NCI-H526 (cell line): ENCODE results near the gene AATK.
"Not testable (repeated sequence)": the region's sequence is repeated elsewhere in the genome, so short reads cannot be mapped to it uniquely, and the experiment has no call there.

Experiments used
- DNase-seq, 2 experiments: peaks; one replicate each; lab custom pipeline; 2025; lab: John Stamatoyannopoulos, UW

AATK gene

DNA sequence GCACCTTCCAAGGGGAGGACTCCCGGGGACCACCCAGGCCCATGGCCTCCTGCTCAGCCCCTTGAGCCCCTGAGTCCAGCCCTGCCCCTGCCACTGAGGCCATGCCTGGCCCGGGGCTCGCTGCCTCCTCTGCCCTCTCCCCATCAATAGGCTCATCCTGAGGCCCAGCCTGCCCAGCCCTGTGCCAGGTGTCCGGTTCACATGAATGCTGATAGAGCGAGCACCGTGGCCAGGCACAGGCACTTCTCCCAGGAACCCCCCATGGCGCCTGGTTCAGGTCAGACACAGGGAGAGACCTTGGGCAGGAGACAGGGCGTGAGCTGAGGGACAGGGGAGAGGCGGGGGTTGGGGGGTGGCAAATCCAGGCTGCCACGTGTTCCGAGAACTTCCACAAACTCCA is 3.5 kb downstream of the AATK start:
- DNase-seq, result no peak

GRCh38 chr17:81161972-81162371 is 4.0 kb downstream of the AATK start:
- no peak for DNase-seq

GRCh38 chr17:81161536-81161935 is 4.5 kb downstream of the AATK start:
- no peak for DNase-seq

GRCh38 chr17:81160747-81161453 is 5.1 kb downstream of the AATK start:
- DNase-seq, result no peak

- no peak for DNase-seq
Measured at GRCh38 chr17:81160306-81160705, 5.7 kb downstream of the AATK start.

- DNase-seq, result no peak
Measured at GRCh38 chr17:81159611-81160265, 6.3 kb downstream of the AATK start.

DNA sequence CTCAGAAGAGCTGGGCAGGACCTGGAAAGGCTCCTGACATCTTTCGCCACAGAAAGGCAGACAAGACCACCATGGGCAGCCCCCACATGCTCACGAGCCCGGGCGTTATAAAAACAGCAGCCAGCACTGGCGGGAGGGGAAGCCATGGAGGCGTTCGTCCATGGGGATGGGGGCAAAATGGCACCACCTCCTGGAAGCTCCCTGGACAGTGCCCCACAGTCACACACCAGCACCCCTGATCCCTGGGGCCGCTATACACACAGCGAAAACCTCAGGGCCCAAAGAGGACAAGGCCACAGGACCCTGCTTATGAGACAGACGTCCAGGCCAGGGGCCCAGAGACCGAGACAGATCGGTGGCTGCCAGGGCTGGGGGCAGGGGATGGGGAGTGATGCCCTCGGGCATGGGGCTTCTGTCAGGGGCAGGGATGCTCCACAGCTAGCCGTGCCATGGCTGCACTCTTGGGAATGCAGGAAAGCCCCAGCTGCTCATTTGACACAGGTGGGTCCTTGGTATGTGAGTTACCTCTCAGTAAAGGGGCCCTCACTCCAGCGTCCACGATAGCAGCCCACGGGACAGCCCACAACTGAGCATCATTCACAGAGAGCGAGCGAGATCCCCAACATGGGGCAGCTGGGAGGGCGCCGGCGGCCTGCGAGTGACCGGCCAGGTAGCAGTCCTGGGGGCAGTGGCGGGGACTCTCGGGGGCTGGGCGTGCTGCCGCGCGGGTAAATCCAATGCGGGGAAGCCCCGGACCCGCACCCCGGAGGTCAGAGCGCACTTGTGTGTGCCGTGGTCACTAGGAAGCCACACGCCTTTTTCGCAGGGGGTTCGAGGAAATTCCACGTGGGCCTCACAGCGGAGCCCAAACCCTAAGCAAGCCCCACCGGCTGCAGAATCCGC is 7.1 kb downstream of the AATK start:
- DNase-seq, result no peak

GRCh38 chr17:81157848-81158687 is 8.0 kb downstream of the AATK start:
- no peak for DNase-seq

DNA sequence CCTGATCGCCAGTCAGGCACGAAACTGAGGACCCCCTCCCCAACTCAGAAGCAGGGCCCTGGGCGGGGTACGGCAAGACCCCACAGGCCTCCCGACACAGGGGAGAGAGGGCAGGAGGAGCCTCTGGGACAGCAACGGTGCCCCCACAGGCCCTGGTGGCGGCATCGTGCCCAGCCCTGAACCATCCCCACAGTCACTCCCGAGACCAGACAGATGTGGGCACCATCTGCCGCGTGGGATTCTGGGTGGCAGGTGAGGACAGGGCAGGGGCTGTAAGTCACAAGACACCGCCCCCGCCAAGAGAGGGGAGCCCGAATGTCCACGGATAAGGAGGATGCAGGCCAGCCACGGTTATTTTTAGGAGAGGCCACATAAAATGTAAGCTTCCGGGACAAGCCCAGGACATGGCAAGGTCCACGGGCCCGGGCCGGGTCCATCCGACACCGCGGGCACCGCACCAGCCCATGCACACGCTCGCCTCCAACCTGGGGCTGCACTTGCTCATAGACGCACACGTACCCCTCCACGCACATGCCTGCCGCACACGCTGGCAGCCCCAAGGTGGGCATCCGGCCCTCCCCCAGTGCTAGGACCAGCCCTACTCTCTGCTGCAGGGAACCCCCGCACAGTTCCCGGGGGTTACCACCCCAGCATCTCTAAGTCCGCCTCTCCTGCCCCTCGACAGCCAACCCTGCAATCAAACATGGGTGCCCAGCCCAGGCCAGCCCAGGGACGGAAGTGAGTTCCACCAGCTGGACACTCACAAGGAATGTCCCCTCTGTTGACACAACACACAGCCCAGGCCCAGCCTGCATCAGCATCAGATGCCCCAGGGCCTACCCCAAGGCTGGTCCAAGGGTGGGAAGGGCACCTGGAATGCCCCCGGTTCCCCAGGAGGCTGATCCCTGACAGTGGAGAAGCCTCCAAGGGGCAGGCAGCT is 8.9 kb downstream of the AATK start:
- DNase-seq, result no peak

DNA sequence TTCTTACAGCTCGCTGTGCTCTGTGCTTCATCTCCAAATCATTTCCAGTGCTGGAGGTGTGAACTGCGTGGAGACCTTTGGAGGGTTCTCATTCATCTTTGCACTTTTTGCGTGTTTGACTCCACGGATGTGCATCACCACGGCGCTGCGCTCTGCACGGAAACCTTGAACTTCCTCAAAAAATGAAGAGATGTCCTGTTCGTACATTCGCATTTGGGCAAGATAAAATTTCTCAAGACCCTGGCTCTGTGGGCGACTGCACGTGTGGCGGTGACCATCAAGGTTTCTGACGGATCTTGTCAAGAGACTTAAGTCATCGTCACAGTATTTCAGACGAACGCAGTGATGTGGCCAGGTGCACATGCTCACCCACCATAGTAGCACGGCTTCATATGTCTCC is 11.1 kb downstream of the AATK start:
- DNase-seq, result no peak

GRCh38 chr17:81154016-81154415 is 12.0 kb downstream of the AATK start:
- DNase-seq, result not testable (repeated sequence)

GRCh38 chr17:81153340-81153803 is 12.6 kb downstream of the AATK start:
- DNase-seq, result no peak

GRCh38 chr17:81152288-81152828 is 13.7 kb downstream of the AATK start:
- no peak for DNase-seq

- no peak for DNase-seq
Measured at GRCh38 chr17:81151278-81151677, 14.7 kb downstream of the AATK start.

- no peak for DNase-seq
Measured at GRCh38 chr17:81150377-81151077, 15.5 kb downstream of the AATK start.

GRCh38 chr17:81148986-81149533 is 17.0 kb downstream of the AATK start:
- DNase-seq, result no peak

DNA sequence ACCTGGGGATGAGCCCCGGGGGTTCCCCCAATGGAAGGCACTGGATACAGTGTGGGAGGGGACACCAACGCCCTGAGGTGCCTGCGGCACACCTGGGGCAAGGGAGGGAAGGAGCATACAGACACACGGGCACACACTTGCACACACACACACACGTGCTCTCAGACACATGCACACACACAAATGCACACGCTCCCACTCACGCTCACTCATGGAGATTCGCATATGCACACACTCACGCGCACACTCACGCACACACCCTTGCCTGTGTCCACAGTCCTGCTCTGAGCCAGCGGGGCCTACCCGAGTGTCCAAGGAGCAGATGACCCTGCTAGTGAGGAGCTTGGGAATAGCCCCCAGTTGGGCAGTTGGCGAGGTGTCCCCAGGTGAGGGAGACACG is 17.4 kb downstream of the AATK start:
- DNase-seq, result no peak

GRCh38 chr17:81147701-81148100 is 18.3 kb downstream of the AATK start:
- DNase-seq, result no peak

DNA sequence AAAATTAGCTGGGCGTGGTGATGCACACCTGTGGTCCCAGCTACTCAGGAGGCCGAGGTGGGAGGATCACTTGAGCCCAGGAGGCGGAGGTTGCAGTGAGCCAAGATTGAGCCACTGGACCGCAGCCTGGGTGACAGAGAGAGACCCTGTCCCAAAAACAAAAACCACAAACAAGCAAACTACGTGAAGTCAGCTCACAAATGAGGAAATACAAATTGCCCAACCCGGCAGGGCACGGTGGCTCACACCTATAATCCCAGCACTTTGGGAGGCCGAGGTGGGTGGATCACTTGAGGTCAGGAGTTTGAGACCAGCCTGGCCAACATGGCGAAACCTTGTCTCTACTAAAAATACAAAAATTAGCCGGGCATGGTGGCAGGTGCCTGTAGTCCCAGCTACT is 19.8 kb downstream of the AATK start:
- DNase-seq, result not testable (repeated sequence)
